Activated CD8-positive, alpha-beta T cell treated with anti-CD3 and anti-CD28 coated beads for 36 hours (primary cell): ENCODE measurements around the gene NEK9. TPM values are rescaled to one million over a fixed set of nuclear protein-coding genes. Genes with fewer than 3 reads are reported as not detected.

Experiments
- ATAC-seq: fragments of 200-7000 bp; cut with Tn5 transposase; one replicate; pipeline ENCODE4 v1.10.0; 2021; ENCODE audit warnings: mild to moderate bottlenecking, moderate library complexity
- CTCF ChIA-PET: fragments of 350-600 bp; sonication (Branson Sonifier 250); formaldehyde crosslinking; loops from one replicate; lab custom pipeline; 2021; ENCODE audit warnings: antibody characterized with exemption; lab: Charles Lee
- POLR2A ChIA-PET: fragments of 350-600 bp; sonication (Branson Sonifier 250); formaldehyde crosslinking; loops from one replicate; lab custom pipeline; 2021; ENCODE audit warnings: antibody characterized with exemption; lab: Charles Lee
- DNase-seq: peaks from one replicate; pipeline ENCODE4 v3.0.0-alpha.2; 2020
- H3K27ac Mint-ChIP-seq: one replicate; pipeline ENCODE4 v1.8.0; 2021; ENCODE audit warnings: mild to moderate bottlenecking, mixed read lengths
- H3K27me3 Mint-ChIP-seq: one replicate; pipeline ENCODE4 v1.8.0; 2021; ENCODE audit warnings: mixed read lengths
- H3K36me3 Mint-ChIP-seq: one replicate; pipeline ENCODE4 v1.8.0; 2021; ENCODE audit warnings: low read depth, mixed read lengths
- H3K4me1 Mint-ChIP-seq: one replicate; pipeline ENCODE4 v1.8.0; 2021; ENCODE audit warnings: low read depth, mixed read lengths
- H3K4me3 Mint-ChIP-seq: one replicate; pipeline ENCODE4 v1.8.0; 2021; ENCODE audit warnings: mild to moderate bottlenecking, moderate library complexity, mixed read lengths
- H3K9me3 Mint-ChIP-seq: one replicate; pipeline ENCODE4 v1.8.0; 2021; ENCODE audit warnings: mixed read lengths
- intact Hi-C: fragments of 100-400 bp; cut with micrococcal nuclease; formaldehyde crosslinking; loops from one replicate; pipeline ENCODE4 v1.10.0; 2022
- total RNA-seq, 2 experiments: library from RNA; stranded (reverse); gene quantifications; one replicate each; pipeline ENCODE4 v1.2.3, GENCODE V29; 2021
- TF ChIP-seq, protein P1 (sequence below): fragments of 200-600 bp; IDR thresholded peaks from one replicate; pipeline ENCODE4 v1.8.0; 2022; ENCODE audit warnings: antibody characterized with exemption, mild to moderate bottlenecking

NEK9 gene
- total RNA-seq, 2 experiments from 2014 or later: 54.9 to 59.5 TPM

DNA sequence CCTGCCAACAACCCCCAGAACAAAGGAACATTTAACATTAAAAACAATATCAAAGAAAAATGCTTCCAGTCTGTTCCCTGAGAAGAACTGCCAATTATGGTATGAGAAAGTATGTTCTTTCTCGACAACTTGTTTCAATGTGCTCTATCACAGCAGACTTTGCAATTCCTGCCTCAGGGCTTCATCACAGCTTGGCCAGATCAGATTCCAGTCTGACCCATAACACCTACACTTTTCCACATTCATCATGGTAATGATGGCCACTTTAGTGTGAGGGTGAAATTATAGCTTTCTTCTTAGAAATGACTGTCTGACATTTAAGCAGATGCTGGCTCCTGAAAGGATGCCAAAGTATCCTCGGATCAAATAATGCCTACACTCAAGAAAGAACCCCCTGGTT lies 17.0 kb downstream of the NEK9 start:
- Mint-ChIP-seq H3K4me1 (peaks cover 10% of the 10 kb centered on the region), H3K9me3 (no peaks in the 10 kb centered on the region), H3K36me3 (peaks cover 40% of the 10 kb centered on the region), H3K27ac (no peak overlapping the region), H3K27me3 (no peaks in the 10 kb centered on the region), H3K4me3 (no peak overlapping the region)
- DNase-seq: no peak
- no peak for ATAC-seq
- ChIA-PET CTCF (interaction anchor here (0.9 to 1.1 kb wide), 3 partner anchors 9 to 21 kb away, joined by 3 read pairs; no protein-coding TSS in a partner anchor), POLR2A (no interaction called here)
- TF ChIP-seq, protein P1, sequence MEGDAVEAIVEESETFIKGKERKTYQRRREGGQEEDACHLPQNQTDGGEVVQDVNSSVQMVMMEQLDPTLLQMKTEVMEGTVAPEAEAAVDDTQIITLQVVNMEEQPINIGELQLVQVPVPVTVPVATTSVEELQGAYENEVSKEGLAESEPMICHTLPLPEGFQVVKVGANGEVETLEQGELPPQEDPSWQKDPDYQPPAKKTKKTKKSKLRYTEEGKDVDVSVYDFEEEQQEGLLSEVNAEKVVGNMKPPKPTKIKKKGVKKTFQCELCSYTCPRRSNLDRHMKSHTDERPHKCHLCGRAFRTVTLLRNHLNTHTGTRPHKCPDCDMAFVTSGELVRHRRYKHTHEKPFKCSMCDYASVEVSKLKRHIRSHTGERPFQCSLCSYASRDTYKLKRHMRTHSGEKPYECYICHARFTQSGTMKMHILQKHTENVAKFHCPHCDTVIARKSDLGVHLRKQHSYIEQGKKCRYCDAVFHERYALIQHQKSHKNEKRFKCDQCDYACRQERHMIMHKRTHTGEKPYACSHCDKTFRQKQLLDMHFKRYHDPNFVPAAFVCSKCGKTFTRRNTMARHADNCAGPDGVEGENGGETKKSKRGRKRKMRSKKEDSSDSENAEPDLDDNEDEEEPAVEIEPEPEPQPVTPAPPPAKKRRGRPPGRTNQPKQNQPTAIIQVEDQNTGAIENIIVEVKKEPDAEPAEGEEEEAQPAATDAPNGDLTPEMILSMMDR: no peak
- intact Hi-C loops: no loop called here

DNA sequence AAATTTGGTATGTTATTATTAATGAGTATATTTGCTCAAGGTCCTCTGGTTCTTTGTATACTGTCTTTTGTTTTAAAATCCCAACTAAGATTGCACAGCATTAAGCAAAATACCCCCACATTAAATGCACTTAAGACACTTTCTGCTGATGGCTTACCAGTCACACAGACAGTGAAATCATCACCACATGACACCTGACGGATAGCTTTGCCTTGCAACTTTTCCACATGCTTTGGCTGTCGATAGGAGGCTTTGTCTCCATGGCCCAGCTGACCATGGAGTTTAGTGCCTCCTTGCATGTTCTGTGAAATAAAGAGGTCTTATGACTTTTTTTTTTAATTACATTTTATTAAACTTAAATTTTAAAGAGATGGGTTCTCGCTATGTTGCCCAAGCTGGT lies 19.7 kb downstream of the NEK9 start:
- Mint-ChIP-seq H3K9me3 (no peaks in the 10 kb centered on the region), H3K27ac (no peak overlapping the region), H3K36me3 (peaks cover 34% of the 10 kb centered on the region), H3K27me3 (no peaks in the 10 kb centered on the region), H3K4me3 (no peak overlapping the region), H3K4me1 (no peaks in the 10 kb centered on the region)
- ATAC-seq: no peak
- ChIA-PET POLR2A (no interaction called here), CTCF (interaction anchor here (1.1 to 1.3 kb wide), 2 partner anchors 202 to 246 kb away, joined by 4 read pairs; no protein-coding TSS in a partner anchor)
- no peak for DNase-seq
- intact Hi-C loops: no loop called here
- TF ChIP-seq, protein P1: no peak

DNA sequence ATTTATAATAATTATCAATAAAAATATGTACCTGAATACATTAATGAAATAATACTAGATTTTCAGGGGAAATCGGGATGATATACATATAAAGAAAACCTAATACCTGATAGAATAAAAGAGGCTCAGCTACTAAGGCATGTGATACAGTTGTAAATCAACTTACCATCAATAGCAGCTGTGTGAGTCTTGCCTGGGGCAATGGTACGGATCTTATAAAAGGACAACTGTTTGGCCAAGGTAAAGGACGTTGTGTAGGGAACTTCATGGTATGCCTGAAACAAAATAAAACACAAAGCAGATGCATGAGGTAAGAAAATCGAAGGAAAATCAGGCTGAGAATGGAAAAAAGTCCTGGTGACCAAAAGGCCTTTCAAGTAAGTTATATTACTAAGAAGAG lies 25.4 kb downstream of the NEK9 start:
- intact Hi-C loops: no loop called here
- Mint-ChIP-seq H3K9me3 (no peaks in the 10 kb centered on the region), H3K4me3 (no peak overlapping the region), H3K27me3 (no peaks in the 10 kb centered on the region), H3K4me1 (no peaks in the 10 kb centered on the region), H3K36me3 (peaks cover 40% of the 10 kb centered on the region), H3K27ac (no peak overlapping the region)
- TF ChIP-seq, protein P1: no peak
- ATAC-seq (no peak), DNase-seq (no peak)
- POLR2A ChIA-PET: interaction anchor here (1.0 to 1.6 kb wide), 2 partner anchors 16 to 25 kb away, joined by 3 to 4 read pairs; partner anchors contain the start of gene NEK9
- CTCF ChIA-PET: interaction anchor here (2.6 kb wide), 1 partner anchor 13 kb away, joined by 11 read pairs; no protein-coding TSS in a partner anchor

DNA sequence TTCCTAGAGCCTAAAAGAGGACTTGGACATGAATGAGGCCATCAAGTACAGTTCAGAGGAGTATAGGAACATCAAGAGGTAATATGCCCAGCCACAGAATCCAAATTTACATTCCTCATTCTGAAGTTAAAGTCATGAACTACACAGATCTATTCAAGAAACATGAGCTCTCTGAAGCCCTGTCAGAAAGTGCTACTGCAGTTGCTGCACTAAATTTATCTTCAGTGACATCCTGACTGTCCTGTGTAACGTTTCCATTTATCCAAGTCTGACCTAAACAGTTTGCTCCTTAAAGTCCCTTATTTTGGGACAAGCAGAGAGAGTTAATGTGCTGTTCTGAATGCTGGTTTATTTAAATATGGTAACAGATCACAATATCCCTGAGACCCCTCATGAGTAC lies 28.2 kb downstream of the NEK9 start:
- POLR2A ChIA-PET: no interaction called here
- H3K27ac Mint-ChIP-seq: no peak overlapping the region
- H3K36me3 Mint-ChIP-seq: peaks cover 35% of the 10 kb centered on the region

DNA sequence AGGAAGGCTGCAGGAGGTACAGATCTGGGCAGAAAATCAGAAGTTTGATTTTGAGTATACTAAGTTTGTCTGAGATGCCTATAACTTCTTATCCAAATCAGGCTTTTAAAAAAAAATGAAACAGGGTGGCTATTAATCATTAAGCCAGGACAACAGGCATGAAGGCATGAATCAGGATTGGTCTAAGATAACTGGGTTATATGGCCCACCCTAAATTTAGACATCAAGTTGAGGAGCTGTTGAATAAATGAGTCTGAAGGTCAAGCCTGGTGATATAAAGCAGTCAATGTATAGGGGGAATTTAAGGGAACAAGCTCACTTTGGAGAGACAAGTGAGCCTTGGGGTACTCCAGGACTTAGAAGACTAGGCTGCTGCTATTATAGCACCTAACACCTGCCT lies 28.6 kb downstream of the NEK9 start:
- POLR2A ChIA-PET: no interaction called here
- CTCF ChIA-PET: interaction anchor here (0.7 to 1.4 kb wide), 4 partner anchors 9 to 237 kb away, joined by 3 to 5 read pairs (median 4); no protein-coding TSS in a partner anchor
- TF ChIP-seq, protein P1: no peak
- no peak overlapping the region for H3K27ac Mint-ChIP-seq
- intact Hi-C loops: no loop called here
- no peaks in the 10 kb centered on the region for H3K27me3 Mint-ChIP-seq
- peaks cover 34% of the 10 kb centered on the region for H3K36me3 Mint-ChIP-seq
- DNase-seq (no peak), ATAC-seq (no peak)
- H3K4me1 Mint-ChIP-seq: no peaks in the 10 kb centered on the region
- H3K4me3 Mint-ChIP-seq: no peak overlapping the region
- no peaks in the 10 kb centered on the region for H3K9me3 Mint-ChIP-seq

More for the DNA sequence above, 28.2 kb downstream of the NEK9 start:
- no peaks in the 10 kb centered on the region for H3K4me1 Mint-ChIP-seq
- DNase-seq (no peak), ATAC-seq (no peak)
- TF ChIP-seq, protein P1: no peak
- no peaks in the 10 kb centered on the region for H3K27me3 Mint-ChIP-seq
- H3K9me3 Mint-ChIP-seq: no peaks in the 10 kb centered on the region
- H3K4me3 Mint-ChIP-seq: no peak overlapping the region
- CTCF ChIA-PET: interaction anchor here (0.7 to 1.4 kb wide), 4 partner anchors 9 to 237 kb away, joined by 3 to 5 read pairs (median 4); no protein-coding TSS in a partner anchor
- intact Hi-C loops: no loop called here
